Measurements from ENCODE around the gene THRAP3. TPM values are rescaled to one million over a fixed set of nuclear protein-coding genes. Genes with fewer than 3 reads are reported as not detected.

The THRAP3 gene
- total RNA-seq, 1 experiment from 2014 or later = 76.3 TPM

GRCh38 chr1:36351227-36351977 is 127.2 kb downstream of the THRAP3 start:
- peak; percentile 96 for DNase-seq (ENCODE audit: low read depth)

- DNase-seq (ENCODE audit: low read depth) = peak; percentile 85
These were observed 128.1 kb downstream of the THRAP3 start for GRCh38 chr1:36352125-36352909.

GRCh38 chr1:36352910-36353878 is 129.0 kb downstream of the THRAP3 start:
- DNase-seq (ENCODE audit: low read depth) = peak; percentile 81

GRCh38 chr1:36354486-36354885 is 130.2 kb downstream of the THRAP3 start:
- no peak for DNase-seq (ENCODE audit: low read depth)

Other genes starting within 250 kb of the THRAP3 start
- gene TEKT2, start 140.3 kb upstream of the THRAP3 start, total RNA-seq (2014; rRNA removed; shearing (Covaris generic)) = not detected in 2 replicates
- gene ADPRS, start 135.6 kb upstream of the THRAP3 start, total RNA-seq (2014; rRNA removed; shearing (Covaris generic)) = 116 and 118 TPM in 2 replicates
- 2.2 and 3.7 TPM in 2 replicates for gene COL8A2, start 99.2 kb upstream of the THRAP3 start, total RNA-seq (2014; rRNA removed; shearing (Covaris generic))
- 129 and 141 TPM in 2 replicates for gene TRAPPC3, start 75.0 kb upstream of the THRAP3 start, total RNA-seq (2014; rRNA removed; shearing (Covaris generic))
- 183 and 236 TPM in 2 replicates for gene MAP7D1, start 68.3 kb upstream of the THRAP3 start, total RNA-seq (2014; rRNA removed; shearing (Covaris generic))
- 0.89 and 1.1 TPM in 2 replicates for gene SH3D21, start 81.9 kb downstream of the THRAP3 start, total RNA-seq (2014; rRNA removed; shearing (Covaris generic))
- gene EVA1B, start 99.2 kb downstream of the THRAP3 start, total RNA-seq (2014; rRNA removed; shearing (Covaris generic)) = 28.1 and 44.1 TPM in 2 replicates
- gene STK40, start 161.5 kb downstream of the THRAP3 start, total RNA-seq (2014; rRNA removed; shearing (Covaris generic)) = 18.2 and 31.1 TPM in 2 replicates
- gene LSM10, start 173.5 kb downstream of the THRAP3 start, total RNA-seq (2014; rRNA removed; shearing (Covaris generic)) = 5.1 and 10.3 TPM in 2 replicates
- gene OSCP1, start 226.0 kb downstream of the THRAP3 start, total RNA-seq (2014; rRNA removed; shearing (Covaris generic)) = 6.3 and 16.9 TPM in 2 replicates
- 77.7 and 94.6 TPM in 2 replicates for gene MRPS15, start 239.9 kb downstream of the THRAP3 start, total RNA-seq (2014; rRNA removed; shearing (Covaris generic))

Data from Daoy (cell line).